DMS79 treated with DMSO at 0.1 percent for 48 hours (cell line): Measurements from ENCODE around the gene GAREM2.

Experiments used
- DNase-seq: peaks from one replicate; lab custom pipeline; 2025; lab: John Stamatoyannopoulos, UW

GAREM2 gene

DNA sequence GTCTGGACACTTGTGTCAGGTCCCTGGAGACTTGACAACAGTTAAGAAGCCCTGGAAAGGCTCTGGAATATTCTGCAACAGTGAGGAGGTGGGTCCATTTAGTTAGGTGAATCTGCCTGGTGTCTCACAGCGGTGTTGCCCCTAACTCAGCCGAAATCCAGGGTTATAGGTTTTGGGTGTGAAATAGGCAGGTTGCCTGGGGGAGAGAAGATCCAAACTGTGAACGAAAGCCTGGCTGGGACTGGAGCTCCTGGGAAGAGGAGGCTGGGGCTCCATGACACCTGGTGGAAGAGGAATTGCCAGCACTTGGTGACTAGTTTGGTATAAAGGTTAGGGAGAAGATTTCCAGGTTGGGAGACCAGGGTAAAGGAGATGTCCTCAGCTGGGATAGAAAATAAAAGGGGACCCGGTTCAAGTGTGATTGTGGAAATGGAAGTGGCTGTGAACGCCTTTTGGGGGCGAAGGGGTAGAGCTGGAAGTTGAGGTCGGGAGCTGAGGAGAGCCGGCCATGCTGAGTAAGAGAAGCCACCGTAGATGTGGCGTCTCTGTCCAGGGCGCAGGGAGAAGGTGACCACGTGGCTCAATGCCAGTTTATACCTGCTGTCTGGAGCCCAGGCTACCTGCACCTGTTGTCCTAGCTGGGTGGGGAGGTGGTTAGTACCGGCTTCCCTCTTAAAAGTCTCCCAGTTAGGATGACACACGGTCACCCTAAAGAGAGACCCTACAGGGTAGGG, 3.0 kb upstream of the GAREM2 start:
- DNase-seq, result no peak

DNA sequence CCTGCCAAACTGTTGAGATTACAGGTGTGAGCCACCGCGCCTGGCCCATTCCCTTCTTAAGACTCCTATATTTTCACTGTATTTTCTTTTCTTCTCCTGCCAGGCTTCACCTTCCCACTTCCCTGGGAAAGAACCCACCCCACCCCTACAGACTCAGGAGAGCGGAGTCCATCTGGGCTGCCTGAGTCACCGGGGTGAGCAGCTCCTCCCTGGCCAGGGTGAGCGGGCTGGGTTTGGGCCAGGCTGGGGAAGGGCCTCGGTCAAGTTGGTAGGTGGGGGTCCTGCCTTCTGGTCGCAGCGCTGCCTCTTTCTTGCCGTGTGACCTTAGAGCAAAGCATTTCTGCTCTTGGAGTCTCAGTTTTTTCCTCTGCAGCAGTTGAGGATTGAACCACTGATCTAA, 2.1 kb upstream of the GAREM2 start:
- no peak for DNase-seq

DNA sequence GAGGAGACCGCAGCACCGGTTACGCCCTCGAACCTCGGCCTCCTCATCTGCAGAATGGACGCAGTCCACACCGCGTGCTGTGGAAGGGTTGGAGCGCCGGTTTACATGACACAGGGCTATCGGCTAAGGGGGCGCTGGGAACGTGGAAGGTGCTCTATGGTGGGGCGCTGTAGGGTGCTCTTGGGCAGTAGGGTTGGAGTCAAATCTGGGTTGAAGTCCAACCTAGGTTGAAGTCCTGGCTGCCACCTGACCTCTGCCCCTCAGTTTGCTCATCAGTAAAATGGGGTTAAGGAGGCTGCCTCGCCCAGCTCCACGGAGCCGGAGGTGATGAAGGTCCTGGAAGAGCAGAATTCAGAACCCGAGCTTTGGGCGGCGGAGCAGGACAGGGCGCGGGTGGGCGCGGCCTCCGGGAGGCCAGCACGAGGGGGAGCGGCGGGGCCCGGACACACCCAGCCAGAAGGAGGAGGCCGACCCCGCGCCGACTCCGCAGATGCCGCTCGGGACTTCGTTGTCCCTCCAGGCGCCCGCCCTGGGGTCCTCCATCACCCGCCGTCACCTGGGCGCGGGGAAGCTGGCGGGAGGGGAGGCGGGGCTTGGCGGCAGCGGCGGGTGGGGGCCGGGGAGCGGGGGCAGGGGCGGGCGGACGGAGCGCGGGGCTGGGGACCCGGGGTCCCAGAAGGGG, 558 bp upstream of the GAREM2 start:
- no peak for DNase-seq

DNA sequence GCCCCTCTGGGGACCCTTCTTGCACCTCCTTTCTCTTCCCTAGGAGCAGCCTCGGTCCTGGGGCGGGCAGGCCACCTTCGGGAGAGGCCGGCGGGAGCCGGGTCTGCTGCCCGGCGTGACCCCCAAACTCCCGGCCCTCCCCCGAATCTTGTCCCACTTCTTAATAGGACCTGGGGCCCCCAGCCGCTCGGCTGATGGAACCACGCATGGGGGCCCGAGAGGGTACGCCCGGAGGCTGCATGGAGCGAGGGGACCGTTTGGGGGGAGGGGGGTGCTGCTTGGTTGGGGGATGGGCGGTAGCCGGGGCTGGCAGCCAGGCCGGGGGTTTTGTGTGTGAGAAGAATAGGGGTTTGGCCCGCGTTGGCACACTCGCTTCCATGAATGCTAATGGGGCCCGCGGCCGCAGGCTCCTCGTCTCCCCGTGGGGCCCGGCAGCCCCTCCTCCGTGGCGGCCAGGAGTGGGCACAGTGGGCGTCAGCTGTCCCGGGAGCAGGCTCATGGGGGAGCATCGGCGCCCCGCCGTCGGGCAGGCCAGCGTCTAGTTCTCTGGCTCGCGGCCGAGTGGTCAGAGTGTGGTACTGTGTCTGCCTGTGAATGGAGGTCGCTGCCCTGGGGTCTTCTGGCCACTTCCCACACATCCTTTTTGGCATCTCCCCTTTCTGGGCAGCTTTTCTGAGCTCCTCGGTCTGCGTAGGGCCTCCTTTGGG, 1.0 kb downstream of the GAREM2 start:
- DNase-seq, result no peak

DNA sequence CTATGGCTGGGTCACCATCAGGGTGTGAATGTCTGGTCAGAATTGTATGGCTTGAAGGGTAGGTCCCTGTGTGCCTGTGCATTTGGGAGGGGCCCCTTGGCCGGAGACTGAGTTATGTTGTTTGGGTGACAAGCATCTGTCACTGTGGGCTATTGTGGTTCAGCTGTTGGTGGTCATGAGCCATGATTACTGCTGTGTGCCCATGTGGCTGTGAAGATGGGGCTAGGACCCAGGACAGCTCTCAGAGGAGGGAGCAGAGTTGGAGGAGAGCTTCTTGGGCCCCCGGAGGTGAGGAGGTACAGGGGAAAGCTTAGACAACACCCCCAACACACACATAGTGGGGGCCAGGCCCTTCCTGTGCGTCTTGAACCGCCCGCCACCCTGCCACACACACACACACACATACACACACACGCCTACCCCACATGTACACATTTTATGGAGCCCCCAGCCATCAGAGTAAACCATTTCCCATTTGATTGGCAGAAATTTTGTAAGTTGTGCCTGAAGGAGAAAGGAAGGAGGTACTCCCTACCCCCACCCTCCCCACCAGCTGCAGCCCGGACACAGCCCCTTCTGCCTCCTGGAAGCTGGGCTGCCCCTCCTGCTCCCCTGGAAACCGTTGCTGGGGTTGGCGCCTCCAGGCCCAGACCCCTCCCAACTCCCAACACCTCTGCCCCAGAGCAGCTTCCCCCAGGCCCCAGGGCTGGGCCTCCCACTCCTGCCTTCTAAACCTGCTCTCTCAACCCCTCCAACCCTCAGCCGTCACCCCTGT, 2.0 kb downstream of the GAREM2 start:
- DNase-seq, result no peak

DNA sequence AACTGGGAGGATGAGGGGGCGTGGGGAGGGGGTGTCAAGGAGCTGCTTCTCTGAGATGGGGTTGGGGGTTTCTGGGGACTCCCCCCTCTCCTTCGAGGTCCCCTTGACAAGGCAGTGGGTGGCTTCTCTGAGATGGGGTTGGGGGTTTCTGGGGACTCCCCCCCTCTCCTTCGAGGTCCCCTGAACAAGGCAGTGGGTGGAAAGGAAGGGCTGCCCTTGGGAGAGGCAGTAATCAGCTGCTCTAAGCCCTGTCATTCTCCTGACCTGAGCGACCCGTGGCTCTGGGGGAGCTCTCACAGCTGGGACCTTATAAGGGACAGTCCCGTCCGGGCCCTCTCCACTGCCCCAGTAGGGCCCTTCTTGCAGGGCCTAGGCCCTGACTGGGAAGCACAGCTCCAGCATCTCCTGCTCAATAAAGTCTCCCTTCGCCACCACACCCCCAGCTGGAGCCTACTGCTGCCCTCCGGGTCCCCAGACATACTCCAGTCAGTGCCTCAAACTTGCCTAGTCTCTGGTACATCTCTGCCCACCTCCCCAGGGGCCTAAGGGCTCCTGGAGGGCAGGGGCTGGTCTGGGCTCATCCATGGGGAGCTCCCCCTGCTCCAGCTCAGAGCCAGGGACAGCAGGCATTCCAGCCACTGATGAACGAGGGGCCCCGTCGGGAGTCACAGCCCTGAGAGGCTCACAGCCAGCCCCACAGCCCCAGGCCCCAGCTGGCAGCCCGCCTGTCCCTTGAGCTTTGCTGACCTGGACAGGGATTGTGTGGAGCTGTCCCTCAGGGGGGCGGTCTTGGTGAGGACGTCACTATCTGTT, 2.8 kb downstream of the GAREM2 start:
- no peak for DNase-seq

DNA sequence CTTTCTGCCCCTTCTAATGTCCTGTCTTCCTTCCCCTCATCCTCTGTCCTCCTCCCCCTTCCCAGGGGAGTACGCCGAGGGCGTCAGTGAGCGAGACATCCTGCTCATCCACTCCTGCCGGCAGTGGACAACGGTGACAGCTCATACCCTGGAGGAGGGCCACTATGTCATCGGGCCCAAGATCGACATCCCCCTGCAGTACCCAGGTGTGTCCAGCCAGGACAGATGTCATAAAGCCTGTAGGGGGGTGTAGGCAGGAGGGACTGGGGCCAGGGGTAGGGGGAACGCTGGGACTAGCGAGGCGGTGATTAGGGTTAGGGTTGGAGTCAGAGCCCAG, 3.4 kb downstream of the GAREM2 start:
- no peak for DNase-seq

DNA sequence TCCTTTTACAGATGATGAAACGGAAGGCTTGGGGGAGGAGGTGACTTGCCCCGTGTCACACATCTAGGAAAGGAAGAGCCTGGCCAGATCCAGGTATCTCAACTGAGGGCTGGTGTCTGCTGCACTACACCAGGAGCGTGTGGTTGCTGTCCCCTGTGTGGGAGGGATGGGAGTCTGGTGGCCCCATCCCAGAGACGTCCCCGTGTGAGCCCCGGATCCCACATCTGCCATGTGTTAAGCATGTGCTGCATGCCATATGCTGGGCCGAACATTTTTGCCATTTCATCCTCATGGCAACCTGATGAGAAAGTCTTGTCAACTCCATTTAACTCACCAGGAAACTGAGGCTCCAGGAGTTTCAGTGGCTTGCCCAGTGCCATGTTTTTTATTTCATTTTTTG, 4.2 kb downstream of the GAREM2 start:
- DNase-seq, result no peak

DNA sequence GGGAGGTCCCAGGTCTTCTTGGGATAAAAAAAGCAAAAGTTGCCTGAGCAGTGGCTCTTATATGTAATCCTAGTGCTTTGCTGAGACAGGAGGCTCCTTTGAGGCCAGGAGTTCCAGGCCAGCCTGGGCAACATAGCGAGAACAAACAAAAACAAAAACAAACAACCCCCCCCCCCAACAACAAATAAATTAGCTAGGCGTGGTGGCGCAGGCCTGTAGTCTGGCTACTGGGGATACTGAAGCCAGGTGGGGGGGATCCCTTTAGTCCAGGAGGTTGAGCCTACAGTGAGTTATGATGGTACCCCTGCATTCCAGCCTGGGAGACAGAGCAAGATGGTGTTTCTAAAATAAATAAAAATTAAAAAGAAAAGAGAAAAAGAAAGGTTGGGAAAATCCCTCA, 5.4 kb downstream of the GAREM2 start:
- DNase-seq, result no peak

DNA sequence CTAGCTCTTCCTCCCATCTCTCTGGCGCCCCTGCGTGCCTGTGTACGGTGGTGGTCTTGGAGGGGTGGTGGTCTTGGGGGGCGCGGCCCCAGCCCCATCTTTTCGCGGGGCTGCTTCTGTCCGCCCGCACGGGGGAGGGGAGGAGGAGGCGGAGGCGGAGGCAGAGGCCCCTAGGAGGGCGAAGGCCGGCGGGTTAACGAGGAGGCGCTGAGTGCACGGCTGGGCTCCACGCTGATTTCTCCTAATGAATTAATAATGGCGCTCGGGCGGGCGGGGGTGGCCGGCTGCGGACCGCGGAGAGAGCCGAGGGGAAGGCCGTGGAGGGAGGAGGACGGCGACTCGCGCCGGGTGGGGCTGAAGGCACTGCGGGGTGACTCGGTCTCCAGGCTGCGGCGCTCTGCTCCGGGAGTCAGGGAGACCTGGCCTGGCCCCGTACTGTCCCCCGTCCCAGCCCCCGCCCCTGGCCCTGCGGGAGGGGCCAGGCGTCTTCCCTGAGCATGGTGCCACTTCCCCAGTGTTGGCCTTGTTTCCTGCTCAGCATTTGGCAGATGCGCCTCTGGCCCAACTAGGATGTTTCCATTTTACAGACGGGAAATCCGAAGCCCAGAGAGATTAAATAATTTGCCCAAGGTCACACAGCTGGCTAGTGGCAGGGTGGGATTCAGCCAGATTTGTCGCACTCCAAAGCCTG, 6.0 kb downstream of the GAREM2 start:
- DNase-seq, result peak; percentile 11

DNA sequence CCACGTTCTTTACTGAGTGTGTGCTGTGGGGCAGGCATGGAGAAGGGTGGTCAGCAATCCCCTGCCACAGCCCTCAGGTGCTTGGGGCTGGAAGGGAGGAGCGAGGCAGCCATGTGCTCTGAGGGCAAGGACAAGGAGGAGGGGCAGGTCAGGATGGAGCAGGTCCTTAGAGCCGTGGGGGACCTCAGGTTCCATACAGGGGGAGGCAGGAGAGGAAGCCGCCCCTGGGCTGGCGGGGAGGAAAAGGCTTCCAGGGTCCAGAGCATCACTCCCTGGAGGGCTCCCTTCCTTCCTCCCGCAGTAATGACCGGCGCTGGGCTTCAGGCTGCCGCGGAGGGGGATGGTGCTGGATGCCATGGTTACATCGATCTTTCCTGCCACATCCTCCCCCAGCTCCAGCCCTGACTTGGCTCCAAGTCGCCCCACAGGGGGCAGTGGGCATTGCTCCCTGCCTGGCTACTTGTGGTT, 6.6 kb downstream of the GAREM2 start:
- DNase-seq, result no peak

DNA sequence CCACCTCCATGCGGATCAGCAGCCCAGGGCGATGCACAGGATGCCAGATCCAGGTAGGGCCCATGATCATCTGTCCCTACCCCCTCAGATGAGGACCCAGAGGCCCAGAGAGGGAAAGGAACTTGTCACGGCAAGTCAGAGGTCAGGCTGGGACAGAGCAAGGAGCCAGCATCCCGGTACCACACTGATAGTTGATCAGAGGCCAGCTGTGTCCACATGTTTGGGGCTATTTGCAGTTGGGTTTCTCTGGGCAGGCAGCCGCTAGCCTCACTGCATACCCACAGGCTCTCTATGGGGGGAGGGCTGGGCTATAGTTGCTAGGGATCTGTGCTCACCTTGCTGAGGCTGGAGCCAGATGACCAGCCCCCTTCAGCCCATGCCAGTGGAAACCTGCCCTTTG, 9.6 kb downstream of the GAREM2 start:
- no peak for DNase-seq

DNA sequence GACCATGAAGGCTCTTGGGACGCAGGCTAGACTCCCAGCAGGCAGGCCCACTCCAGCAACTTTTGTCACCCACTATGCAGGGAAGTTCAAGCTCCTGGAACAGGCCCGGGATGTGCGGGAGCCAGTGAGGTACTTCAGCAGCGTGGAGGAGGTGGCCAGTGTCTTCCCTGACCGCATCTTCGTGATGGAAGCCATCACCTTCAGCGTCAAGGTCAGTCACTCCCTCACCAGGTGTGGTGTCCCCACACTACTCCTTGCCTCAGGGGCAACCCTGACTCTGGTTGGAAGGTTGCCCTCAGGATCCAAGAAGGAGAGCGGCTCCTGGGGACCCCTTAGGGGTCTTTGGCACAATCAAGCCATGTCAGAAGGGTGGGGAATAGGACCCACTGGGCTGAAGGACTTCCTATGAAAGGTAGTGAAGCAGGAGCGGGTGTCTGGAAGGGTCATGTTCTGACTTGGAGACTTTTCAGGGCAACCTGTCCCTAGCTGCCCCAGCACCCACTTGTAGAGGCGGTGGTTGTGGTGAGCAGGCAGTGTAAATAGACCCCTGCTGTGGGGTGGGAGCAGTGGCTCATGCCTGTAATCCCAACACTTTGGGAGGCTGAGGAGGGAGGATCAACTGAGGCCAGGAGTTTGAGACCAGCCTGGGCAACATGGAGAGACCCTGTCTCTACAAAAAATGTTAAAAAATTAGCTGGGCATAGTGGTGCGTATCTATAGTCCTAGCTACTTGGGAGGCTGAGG, 10.2 kb downstream of the GAREM2 start:
- DNase-seq, result no peak

DNA sequence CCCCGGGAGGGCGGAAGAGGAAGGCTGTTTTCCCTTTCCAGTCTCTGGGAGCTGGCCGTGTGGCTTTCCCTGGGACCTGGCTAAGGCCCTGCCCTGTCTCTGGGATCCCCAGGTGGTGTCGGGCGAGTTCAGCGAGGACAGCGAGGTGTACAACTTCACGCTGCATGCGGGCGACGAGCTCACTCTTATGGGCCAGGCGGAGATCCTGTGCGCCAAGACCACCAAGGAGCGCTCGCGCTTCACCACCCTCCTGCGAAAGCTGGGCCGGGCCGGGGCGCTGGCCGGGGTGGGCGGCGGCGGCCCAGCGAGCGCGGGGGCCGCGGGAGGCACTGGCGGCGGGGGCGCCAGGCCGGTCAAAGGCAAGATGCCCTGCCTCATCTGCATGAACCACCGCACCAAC, 11.2 kb downstream of the GAREM2 start:
- no peak for DNase-seq

DNA sequence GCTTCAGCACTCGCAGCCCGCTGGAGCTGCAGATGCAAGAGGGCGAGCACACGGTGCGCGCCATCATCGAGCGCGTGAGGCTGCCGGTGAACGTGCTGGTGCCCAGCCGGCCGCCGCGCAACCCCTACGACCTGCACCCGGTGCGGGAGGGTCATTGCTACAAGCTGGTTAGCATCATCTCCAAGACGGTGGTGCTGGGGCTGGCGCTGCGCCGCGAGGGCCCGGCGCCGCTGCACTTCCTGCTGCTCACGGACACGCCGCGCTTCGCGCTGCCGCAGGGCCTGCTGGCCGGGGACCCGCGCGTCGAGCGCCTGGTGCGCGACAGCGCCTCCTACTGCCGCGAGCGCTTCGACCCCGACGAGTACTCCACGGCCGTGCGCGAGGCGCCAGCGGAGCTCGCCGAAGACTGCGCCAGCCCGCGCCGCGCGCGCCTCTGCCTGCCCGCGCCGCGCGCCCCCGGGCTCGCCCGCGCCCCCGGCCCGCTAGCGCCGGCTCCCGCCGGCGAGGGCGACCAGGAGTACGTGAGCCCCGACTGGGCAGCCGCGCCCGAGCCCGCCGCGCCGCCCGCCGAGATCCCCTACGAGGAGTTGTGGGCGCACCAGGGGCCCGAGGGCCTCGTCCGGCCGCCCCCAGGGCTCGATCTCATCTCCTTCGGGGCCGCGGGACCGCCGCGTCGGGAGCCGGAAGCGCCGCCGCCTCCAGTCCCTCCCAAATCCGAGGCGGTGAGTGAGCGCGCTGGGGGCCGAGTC, 11.8 kb downstream of the GAREM2 start:
- no peak for DNase-seq

DNA sequence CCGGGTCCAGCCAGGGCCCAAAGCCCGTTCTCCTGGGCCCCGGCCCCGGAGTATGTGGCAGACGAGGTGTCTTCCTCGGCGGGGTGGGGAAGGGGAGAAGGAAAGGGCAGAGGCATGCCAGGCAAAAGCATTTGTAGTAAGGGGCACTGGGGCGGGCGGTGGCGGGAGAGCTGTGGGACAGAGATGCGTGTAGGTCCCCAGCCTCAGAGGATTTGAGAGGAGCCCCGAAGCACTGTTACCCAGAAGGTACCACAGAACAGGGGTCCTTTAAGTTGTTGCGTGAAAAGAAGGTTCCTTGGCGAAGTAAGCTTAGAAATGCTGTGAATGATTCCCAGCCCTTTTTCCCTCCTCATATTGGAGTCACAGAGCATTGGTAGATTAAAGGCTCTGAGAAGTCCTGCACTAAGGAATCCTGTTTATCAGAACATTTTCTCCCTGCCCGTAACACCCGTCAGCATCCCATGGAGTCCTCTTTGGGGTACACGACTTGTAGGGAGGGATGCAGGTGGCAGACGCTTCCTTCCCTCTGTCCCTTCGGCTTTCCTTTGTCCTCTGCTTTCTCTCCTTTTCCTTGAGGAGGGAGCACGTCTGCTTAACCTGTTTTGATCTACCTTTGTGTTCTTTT, 12.5 kb downstream of the GAREM2 start:
- DNase-seq, result no peak

DNA sequence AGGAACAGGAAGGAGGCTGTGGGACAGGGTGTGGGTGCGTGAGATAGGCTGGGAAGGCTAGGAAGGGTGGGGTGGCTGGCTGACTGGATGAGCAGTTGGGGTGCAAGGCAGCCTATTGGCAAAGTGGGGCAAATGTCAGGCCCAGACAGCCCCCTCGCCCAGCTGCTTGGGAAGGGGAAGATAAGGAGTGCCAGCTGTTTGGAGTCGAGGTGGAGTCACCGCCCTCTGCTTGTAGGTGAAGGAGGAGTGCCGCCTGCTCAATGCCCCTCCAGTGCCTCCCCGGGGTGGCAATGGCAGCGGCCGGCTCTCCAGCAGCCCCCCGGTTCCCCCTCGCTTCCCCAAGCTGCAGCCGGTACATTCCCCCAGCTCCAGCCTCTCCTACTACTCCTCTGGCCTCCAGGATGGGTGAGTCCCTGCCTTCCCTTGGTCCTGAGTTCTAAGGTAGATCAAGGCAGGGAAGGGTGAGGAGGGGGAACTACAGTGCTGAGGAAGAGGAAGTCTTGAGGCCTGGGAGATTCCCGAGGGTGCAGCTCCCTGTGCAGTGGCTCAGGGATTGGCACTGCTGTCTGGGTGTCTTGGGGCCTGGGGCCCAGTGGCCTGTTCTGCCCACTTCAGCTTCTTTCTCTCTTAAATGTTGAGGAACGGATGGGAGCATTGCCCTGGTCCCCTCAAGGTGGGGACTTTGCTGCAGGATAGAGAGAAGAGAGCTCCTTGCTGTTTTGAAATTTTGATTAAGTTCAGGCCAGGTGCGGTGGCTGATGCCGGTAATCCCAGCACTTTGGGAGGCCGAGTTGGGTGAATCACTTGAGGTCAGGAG, 13.3 kb downstream of the GAREM2 start:
- no peak for DNase-seq

DNA sequence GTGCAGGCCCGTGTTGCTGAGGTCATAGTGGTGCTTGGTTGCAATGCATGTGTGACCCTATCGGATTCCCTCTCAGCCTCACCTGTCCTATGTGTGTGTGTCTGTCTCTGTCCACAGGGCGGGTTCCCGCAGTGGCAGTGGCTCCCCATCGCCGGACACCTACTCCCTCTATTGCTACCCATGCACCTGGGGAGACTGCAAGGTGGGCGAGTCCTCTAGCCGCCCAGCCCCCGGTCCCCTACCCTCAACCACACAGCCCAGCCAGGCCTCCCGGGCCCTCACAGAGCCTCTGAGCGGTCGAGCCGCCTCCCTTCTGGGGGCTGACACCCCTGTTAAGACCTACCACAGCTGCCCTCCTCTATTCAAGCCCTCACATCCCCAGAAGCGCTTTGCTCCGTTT, 14.2 kb downstream of the GAREM2 start:
- no peak for DNase-seq
